ENCODE data around the gene DDX24.
A peak's percentile ranks its signal among the peaks of the same experiment; 100 is the strongest.

Gene DDX24

DNA sequence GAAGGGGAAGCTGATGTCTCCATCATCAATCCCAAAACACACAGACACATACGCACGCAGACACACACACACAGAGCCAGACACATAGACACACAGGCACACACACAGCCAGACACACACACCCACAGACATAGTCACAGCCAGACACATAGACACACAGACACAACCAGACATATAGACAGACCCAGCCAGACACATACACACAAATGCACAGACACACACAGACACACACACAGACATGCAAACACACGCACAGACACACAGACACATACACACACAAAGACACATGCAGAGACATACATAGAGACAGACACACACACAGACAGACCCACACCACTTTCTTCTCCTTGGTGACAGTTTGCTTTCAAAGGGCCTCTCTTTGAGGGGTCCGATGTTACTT is 77.6 kb downstream of the DDX24 start:
- Histone ChIP-seq H4K8ac (ENCODE audit: low read depth, low read length) (no peak overlapping the region), H3K36me3 (ENCODE audit: control insufficient read depth in 1 of 2, insufficient read depth in 2 of 2, low read length in 2 of 2) (no peaks in the 10 kb centered on the region), H3K9me3 (ENCODE audit: insufficient read depth, low read depth, low read length) (no peaks in the 10 kb centered on the region), H3K4me1 (ENCODE audit: control insufficient read depth in 1 of 2, insufficient read depth in 2 of 2, low read length in 2 of 2) (peaks cover 0 to 6% of the 10 kb centered on the region in 2 experiments), H3K23ac (ENCODE audit: low read length) (no peak overlapping the region), H3K4me2 (ENCODE audit: low read length) (no peak overlapping the region), H3K18ac (ENCODE audit: low read length) (no peak overlapping the region), H4K12ac (ENCODE audit: low read depth, low read length) (no peak overlapping the region), H2BK120ac (ENCODE audit: insufficient read depth, low read length, poor library complexity) (no peak overlapping the region), H4K91ac (ENCODE audit: low read depth, low read length) (no peak overlapping the region), H2BK5ac (ENCODE audit: low read depth, low read length, poor library complexity) (no peak overlapping the region), H2AK5ac (ENCODE audit: low read length) (no peak overlapping the region), H3K79me1 (ENCODE audit: low read length) (no peaks in the 10 kb centered on the region), H2AFZ (ENCODE audit: insufficient read depth, low read length, poor library complexity) (no peak overlapping the region), H3K4me3 (ENCODE audit: low read depth, low read length) (no peak overlapping the region), H2BK12ac (ENCODE audit: low read length) (no peak overlapping the region), H3K79me2 (ENCODE audit: control insufficient read depth, insufficient read depth, low read length, poor library complexity) (no peaks in the 10 kb centered on the region), H3K14ac (ENCODE audit: low read length) (no peak overlapping the region), H3K4ac (ENCODE audit: low read depth, low read length) (no peak overlapping the region), H3K27me3 (ENCODE audit: insufficient read depth, low read length) (no peaks in the 10 kb centered on the region), H3K9ac (ENCODE audit: low read length) (no peak overlapping the region), H3K27ac (ENCODE audit: low read depth, low read length) (no peak overlapping the region)
- DNase-seq, result no peak
- no CpG with 5 or more reads among the region's 4 CpGs for WGBS (ENCODE audit: extremely low coverage, insufficient coverage, insufficient read length)

GRCh38 chr14:94001501-94002396 is 79.3 kb downstream of the DDX24 start:
- no peaks in the 10 kb centered on the region for H3K27me3 ChIP-seq (ENCODE audit: insufficient read depth, low read length)
- no peak overlapping the region for H2AK5ac ChIP-seq (ENCODE audit: low read length)
- no peak overlapping the region for H3K4me2 ChIP-seq (ENCODE audit: low read length)
- H3K18ac ChIP-seq (ENCODE audit: low read length), result no peak overlapping the region
- H3K79me2 ChIP-seq (ENCODE audit: control insufficient read depth, insufficient read depth, low read length, poor library complexity), result no peaks in the 10 kb centered on the region
- H3K9me3 ChIP-seq (ENCODE audit: insufficient read depth, low read depth, low read length), result no peaks in the 10 kb centered on the region
- no CpG with 5 or more reads among the region's 26 CpGs for WGBS (ENCODE audit: extremely low coverage, insufficient coverage, insufficient read length)
- no peak overlapping the region for H3K14ac ChIP-seq (ENCODE audit: low read length)
- no peaks in the 10 kb centered on the region for H3K36me3 ChIP-seq (ENCODE audit: control insufficient read depth in 1 of 2, insufficient read depth in 2 of 2, low read length in 2 of 2)
- no peak overlapping the region for H3K4me3 ChIP-seq (ENCODE audit: low read depth, low read length)
- no peak overlapping the region for H4K12ac ChIP-seq (ENCODE audit: low read depth, low read length)
- H2BK12ac ChIP-seq (ENCODE audit: low read length), result no peak overlapping the region
- H3K4me1 ChIP-seq (ENCODE audit: control insufficient read depth in 1 of 2, insufficient read depth in 2 of 2, low read length in 2 of 2), result peaks cover 0 to 6% of the 10 kb centered on the region in 2 experiments
- DNase-seq, result peak; percentile 71 to 90
- no peak overlapping the region for H2BK5ac ChIP-seq (ENCODE audit: low read depth, low read length, poor library complexity)
- H2BK120ac ChIP-seq (ENCODE audit: insufficient read depth, low read length, poor library complexity), result no peak overlapping the region
- H3K9ac ChIP-seq (ENCODE audit: low read length), result no peak overlapping the region
- H3K23ac ChIP-seq (ENCODE audit: low read length), result no peak overlapping the region
- H3K79me1 ChIP-seq (ENCODE audit: low read length), result no peaks in the 10 kb centered on the region
- H3K27ac ChIP-seq (ENCODE audit: low read depth, low read length), result no peak overlapping the region
- no peak overlapping the region for H3K4ac ChIP-seq (ENCODE audit: low read depth, low read length)
- H2AFZ ChIP-seq (ENCODE audit: insufficient read depth, low read length, poor library complexity), result no peak overlapping the region
- H4K91ac ChIP-seq (ENCODE audit: low read depth, low read length), result no peak overlapping the region
- no peak overlapping the region for H4K8ac ChIP-seq (ENCODE audit: low read depth, low read length)

GRCh38 chr14:94001016-94001415 is 80.0 kb downstream of the DDX24 start:
- Histone ChIP-seq H4K12ac (ENCODE audit: low read depth, low read length) (no peak overlapping the region), H3K27me3 (ENCODE audit: insufficient read depth, low read length) (no peaks in the 10 kb centered on the region), H3K9ac (ENCODE audit: low read length) (no peak overlapping the region), H3K27ac (ENCODE audit: low read depth, low read length) (no peak overlapping the region), H3K18ac (ENCODE audit: low read length) (no peak overlapping the region), H4K8ac (ENCODE audit: low read depth, low read length) (no peak overlapping the region), H2AFZ (ENCODE audit: insufficient read depth, low read length, poor library complexity) (no peak overlapping the region), H3K23ac (ENCODE audit: low read length) (no peak overlapping the region), H2BK120ac (ENCODE audit: insufficient read depth, low read length, poor library complexity) (no peak overlapping the region), H3K9me3 (ENCODE audit: insufficient read depth, low read depth, low read length) (no peaks in the 10 kb centered on the region), H3K14ac (ENCODE audit: low read length) (no peak overlapping the region), H3K4me2 (ENCODE audit: low read length) (no peak overlapping the region), H3K4me1 (ENCODE audit: control insufficient read depth in 1 of 2, insufficient read depth in 2 of 2, low read length in 2 of 2) (peaks cover 0 to 6% of the 10 kb centered on the region in 2 experiments), H2BK12ac (ENCODE audit: low read length) (no peak overlapping the region), H2AK5ac (ENCODE audit: low read length) (no peak overlapping the region), H3K79me2 (ENCODE audit: control insufficient read depth, insufficient read depth, low read length, poor library complexity) (no peaks in the 10 kb centered on the region), H3K36me3 (ENCODE audit: control insufficient read depth in 1 of 2, insufficient read depth in 2 of 2, low read length in 2 of 2) (no peaks in the 10 kb centered on the region), H2BK5ac (ENCODE audit: low read depth, low read length, poor library complexity) (no peak overlapping the region), H3K79me1 (ENCODE audit: low read length) (no peaks in the 10 kb centered on the region), H4K91ac (ENCODE audit: low read depth, low read length) (no peak overlapping the region), H3K4ac (ENCODE audit: low read depth, low read length) (no peak overlapping the region), H3K4me3 (ENCODE audit: low read depth, low read length) (no peak overlapping the region)
- DNase-seq, result no peak
- no CpG with 5 or more reads among the region's 13 CpGs for whole genome bisulfite sequencing (ENCODE audit: extremely low coverage, insufficient coverage, insufficient read length)

DNA sequence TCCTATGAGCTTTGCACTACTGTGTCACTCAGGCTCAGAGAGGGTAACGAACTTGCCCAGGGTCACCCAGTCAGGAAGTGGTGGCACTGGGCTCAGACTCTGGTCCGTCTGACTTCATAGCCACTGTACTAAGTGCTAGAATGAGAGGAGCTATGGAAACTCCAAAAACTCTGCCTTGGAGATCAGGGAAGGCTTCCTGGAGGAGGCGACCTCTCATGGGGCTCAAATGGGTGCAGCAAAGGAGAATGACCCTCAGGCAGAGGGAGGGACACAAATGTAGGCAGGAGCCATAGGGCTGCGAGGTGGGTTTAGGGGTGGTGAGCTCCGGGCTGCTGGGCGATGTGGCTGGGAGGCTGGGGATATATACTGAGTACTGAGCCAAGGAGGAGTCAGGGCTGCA is 80.7 kb downstream of the DDX24 start:
- Histone ChIP-seq H2BK120ac (ENCODE audit: insufficient read depth, low read length, poor library complexity) (peak overlapping the region; percentile 5), H4K12ac (ENCODE audit: low read depth, low read length) (no peak overlapping the region), H2BK5ac (ENCODE audit: low read depth, low read length, poor library complexity) (no peak overlapping the region), H3K4ac (ENCODE audit: low read depth, low read length) (no peak overlapping the region), H3K23ac (ENCODE audit: low read length) (no peak overlapping the region), H4K91ac (ENCODE audit: low read depth, low read length) (peak overlapping the region; percentile 4), H3K4me2 (ENCODE audit: low read length) (no peak overlapping the region), H2BK12ac (ENCODE audit: low read length) (no peak overlapping the region), H3K4me1 (ENCODE audit: control insufficient read depth in 1 of 2, insufficient read depth in 2 of 2, low read length in 2 of 2) (peaks cover 0 to 6% of the 10 kb centered on the region in 2 experiments), H4K8ac (ENCODE audit: low read depth, low read length) (no peak overlapping the region), H3K4me3 (ENCODE audit: low read depth, low read length) (no peak overlapping the region), H3K79me1 (ENCODE audit: low read length) (no peaks in the 10 kb centered on the region), H3K14ac (ENCODE audit: low read length) (no peak overlapping the region), H3K36me3 (ENCODE audit: control insufficient read depth in 1 of 2, insufficient read depth in 2 of 2, low read length in 2 of 2) (no peaks in the 10 kb centered on the region), H3K9ac (ENCODE audit: low read length) (no peak overlapping the region), H3K18ac (ENCODE audit: low read length) (no peak overlapping the region), H2AK5ac (ENCODE audit: low read length) (no peak overlapping the region), H2AFZ (ENCODE audit: insufficient read depth, low read length, poor library complexity) (no peak overlapping the region), H3K9me3 (ENCODE audit: insufficient read depth, low read depth, low read length) (no peaks in the 10 kb centered on the region), H3K27me3 (ENCODE audit: insufficient read depth, low read length) (no peaks in the 10 kb centered on the region), H3K27ac (ENCODE audit: low read depth, low read length) (no peak overlapping the region), H3K79me2 (ENCODE audit: control insufficient read depth, insufficient read depth, low read length, poor library complexity) (no peaks in the 10 kb centered on the region)
- no peak for DNase-seq
- no CpG with 5 or more reads among the region's 6 CpGs for WGBS (ENCODE audit: extremely low coverage, insufficient coverage, insufficient read length)
